HTR-8/SVneo (cell line): ENCODE results near the gene PSG7.
"Not testable (repeated sequence)": the region's sequence is repeated elsewhere in the genome, so short reads cannot be mapped to it uniquely, and the experiment has no call there.

Experiments used
- DNase-seq: peaks from one replicate; pipeline ENCODE4 v3.0.0; 2011; ENCODE audit warnings: low spot score, mixed read lengths; ENCODE audit not compliant: insufficient read length
- FAIRE-seq: peaks from 2 replicates; lab custom pipeline; 2011; peaks lifted over from hg19 to GRCh38; lab: Jason Lieb, UNC

PSG7 gene

DNA sequence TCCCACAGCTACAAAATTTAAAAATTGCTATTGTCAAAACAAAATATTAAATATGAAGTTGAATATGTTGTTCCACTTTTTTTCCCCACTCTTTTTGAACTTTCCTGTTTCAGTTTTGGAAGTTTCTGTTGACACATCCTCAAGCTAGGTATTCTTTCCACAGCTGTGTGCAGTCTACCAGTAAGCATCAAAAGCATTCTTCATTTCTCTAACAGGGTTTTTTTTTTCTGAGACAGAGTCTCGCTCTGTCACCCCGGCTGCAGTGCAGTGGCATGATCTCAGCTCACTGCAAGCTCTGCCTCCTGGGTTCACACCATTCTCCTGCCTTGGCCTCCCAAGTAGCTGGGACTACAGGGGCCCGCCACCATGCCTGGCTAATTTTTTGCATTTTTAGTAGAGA, 62.9 kb downstream of the PSG7 start:
- not testable (repeated sequence) for DNase-seq, FAIRE-seq
